Lower leg skin (tissue), 3 donors: ENCODE data around the gene ART5.

Source experiments
- POLR2A ChIP-seq, 2 donors: fragments of 450-650 bp; IDR thresholded peaks; one replicate each; pipeline ENCODE4 v1.6.1; 2016 to 2017; ENCODE audit warnings: antibody characterized with exemption in 2 of 2, mild to moderate bottlenecking in 1 of 2, moderate library complexity in 1 of 2
- TF ChIP-seq, protein P1 (sequence below), 3 donors: fragments of 450-650 bp; IDR thresholded peaks; one replicate each; pipeline ENCODE4 v1.5.1; 2016; ENCODE audit warnings: antibody characterized with exemption in 3 of 3, mild to moderate bottlenecking in 3 of 3, moderate library complexity in 2 of 3

GRCh38 chr11:3664032-3664630 lies 22.3 kb upstream of the ART5 start:
- TF ChIP-seq, protein P1, sequence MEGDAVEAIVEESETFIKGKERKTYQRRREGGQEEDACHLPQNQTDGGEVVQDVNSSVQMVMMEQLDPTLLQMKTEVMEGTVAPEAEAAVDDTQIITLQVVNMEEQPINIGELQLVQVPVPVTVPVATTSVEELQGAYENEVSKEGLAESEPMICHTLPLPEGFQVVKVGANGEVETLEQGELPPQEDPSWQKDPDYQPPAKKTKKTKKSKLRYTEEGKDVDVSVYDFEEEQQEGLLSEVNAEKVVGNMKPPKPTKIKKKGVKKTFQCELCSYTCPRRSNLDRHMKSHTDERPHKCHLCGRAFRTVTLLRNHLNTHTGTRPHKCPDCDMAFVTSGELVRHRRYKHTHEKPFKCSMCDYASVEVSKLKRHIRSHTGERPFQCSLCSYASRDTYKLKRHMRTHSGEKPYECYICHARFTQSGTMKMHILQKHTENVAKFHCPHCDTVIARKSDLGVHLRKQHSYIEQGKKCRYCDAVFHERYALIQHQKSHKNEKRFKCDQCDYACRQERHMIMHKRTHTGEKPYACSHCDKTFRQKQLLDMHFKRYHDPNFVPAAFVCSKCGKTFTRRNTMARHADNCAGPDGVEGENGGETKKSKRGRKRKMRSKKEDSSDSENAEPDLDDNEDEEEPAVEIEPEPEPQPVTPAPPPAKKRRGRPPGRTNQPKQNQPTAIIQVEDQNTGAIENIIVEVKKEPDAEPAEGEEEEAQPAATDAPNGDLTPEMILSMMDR (IDR thresholded peaks at IDR 0.05): no peak
- TF ChIP-seq POLR2A (IDR thresholded peaks at IDR 0.05): no peak
